Keratinocyte (primary cell): ENCODE results near the gene GRAMD1C. TPM values are rescaled to one million over a fixed set of nuclear protein-coding genes. Genes with fewer than 3 reads are reported as not detected.
A peak's percentile ranks its signal among the peaks of the same experiment; 100 is the strongest.
"Not testable (repeated sequence)": the region's sequence is repeated elsewhere in the genome, so short reads cannot be mapped to it uniquely, and the experiment has no call there.

Source experiments
- DNase-seq: peaks from one replicate; pipeline ENCODE4 v3.0.0-alpha.2; 2011; ENCODE audit warnings: low read depth, missing footprints, low spot score
- FAIRE-seq: peaks from 2 replicates; lab custom pipeline; 2011; peaks lifted over from hg19 to GRCh38; lab: Jason Lieb, UNC
- H2AFZ ChIP-seq: 2 replicates; pipeline ENCODE4 v1.6.0; 2012; ENCODE audit warnings: low read length, control low read depth, inconsistent platforms; ENCODE audit not compliant: control insufficient read depth
- H3K27ac ChIP-seq: 2 replicates; pipeline ENCODE4 v1.5.1; 2011; ENCODE audit warnings: low read length; ENCODE audit not compliant: control insufficient read depth, insufficient read depth
- H3K27me3 ChIP-seq: 3 replicates; pipeline ENCODE4 v1.6.0; 2011; ENCODE audit warnings: low read length; ENCODE audit not compliant: control insufficient read depth, insufficient read depth; ENCODE audit errors: extremely low read depth
- H3K36me3 ChIP-seq, 2 experiments: 2 replicates in 1 of 2; 3 replicates in 1 of 2; pipeline ENCODE4 v1.5.1; 2011; ENCODE audit warnings: low read length in 2 of 2, mild to moderate bottlenecking in 1 of 2; ENCODE audit not compliant: control insufficient read depth in 2 of 2, insufficient read depth in 2 of 2; ENCODE audit errors: extremely low read depth in 1 of 2
- H3K4me1 ChIP-seq: 3 replicates; pipeline ENCODE4 v1.5.1; 2011; ENCODE audit warnings: low read length; ENCODE audit not compliant: control insufficient read depth, insufficient read depth; ENCODE audit errors: extremely low read depth
- H3K4me2 ChIP-seq: 3 replicates; pipeline ENCODE4 v1.6.0; 2011; ENCODE audit warnings: low read depth, low read length; ENCODE audit not compliant: control insufficient read depth, insufficient read depth; ENCODE audit errors: extremely low read depth
- H3K4me3 ChIP-seq, 3 experiments: fragments of 200-600 bp in 1 of 3; sonication (generic) in 1 of 3; 2 replicates in 2 of 3; 3 replicates in 1 of 3; pipeline ENCODE4 v1.5.1; 2011 to 2016; ENCODE audit warnings: low read length in 3 of 3, mild to moderate bottlenecking in 3 of 3, control low read depth in 2 of 3, inconsistent platforms in 1 of 3, low read depth in 1 of 3, mixed read lengths in 1 of 3, mixed run types in 1 of 3, moderate library complexity in 1 of 3; ENCODE audit not compliant: control insufficient read depth in 2 of 3, insufficient read depth in 2 of 3; ENCODE audit errors: extremely low read depth in 1 of 3
- H3K79me2 ChIP-seq: 2 replicates; pipeline ENCODE4 v1.6.0; 2012; ENCODE audit warnings: low read length; ENCODE audit not compliant: control insufficient read depth, insufficient read depth
- H3K9ac ChIP-seq: 3 replicates; pipeline ENCODE4 v1.6.0; 2011; ENCODE audit warnings: low read length; ENCODE audit not compliant: control insufficient read depth, insufficient read depth; ENCODE audit errors: extremely low read depth
- H3K9me1 ChIP-seq: 3 replicates; pipeline ENCODE4 v1.6.0; 2011; ENCODE audit warnings: low read length; ENCODE audit not compliant: control insufficient read depth, insufficient read depth; ENCODE audit errors: extremely low read depth
- H3K9me3 ChIP-seq: 2 replicates; pipeline ENCODE4 v1.5.1; 2012; ENCODE audit warnings: low read depth, low read length; ENCODE audit not compliant: control insufficient read depth
- H4K20me1 ChIP-seq: 3 replicates; pipeline ENCODE4 v1.6.0; 2011; ENCODE audit warnings: low read length; ENCODE audit not compliant: control insufficient read depth, insufficient read depth; ENCODE audit errors: extremely low read depth
- EZH2 ChIP-seq: IDR thresholded peaks from one replicate; pipeline ENCODE4 v1.6.1; 2012; ENCODE audit warnings: inconsistent platforms, mild to moderate bottlenecking, low read length, moderate library complexity
- dilution Hi-C: fragments of 300-500 bp; cut with MboI; formaldehyde crosslinking; loops from one replicate; pipeline ENCODE4 v1.7.0; 2020; ENCODE audit warnings: low sequenced_read_pairs; ENCODE audit not compliant: extremely low pct_ligation_motif_present
- polyA plus RNA-seq, 5 experiments: library from polyadenylated mRNA; depleted of rRNA in 3 of 5; stranded (reverse) in 3 of 5; stranded (forward) in 1 of 5; unstranded in 1 of 5; fragments of >200 nt; gene quantifications; 1 replicate in 1 of 5; 2 replicates in 3 of 5; 3 replicates in 1 of 5; pipeline versions ENCODE4 v1.2.1 to v1.2.3, GENCODE V29; 2011 to 2012; ENCODE audit warnings: missing spikeins in 2 of 5, low read depth in 1 of 5, low replicate concordance in 1 of 5
- TF ChIP-seq, protein P1 (sequence below), 3 experiments: IDR thresholded peaks in 1 of 3; conservative IDR thresholded peaks in 1 of 3; optimal IDR thresholded peaks in 1 of 3; 2 replicates in 2 of 3; 3 replicates in 1 of 3; pipeline versions ENCODE3 to v1.5.1; 2011; ENCODE audit warnings: low read length in 3 of 3, mild to moderate bottlenecking in 3 of 3, moderate library complexity in 2 of 3, control low read depth in 1 of 3, inconsistent platforms in 1 of 3; ENCODE audit not compliant: insufficient read depth in 2 of 3; ENCODE audit errors: extremely low read depth in 1 of 3

GRAMD1C gene
- polyA plus RNA-seq, 1 donor (not counting 4 experiments of a cell fraction or from before 2014, with no cell fraction given), result 2.7 TPM

DNA sequence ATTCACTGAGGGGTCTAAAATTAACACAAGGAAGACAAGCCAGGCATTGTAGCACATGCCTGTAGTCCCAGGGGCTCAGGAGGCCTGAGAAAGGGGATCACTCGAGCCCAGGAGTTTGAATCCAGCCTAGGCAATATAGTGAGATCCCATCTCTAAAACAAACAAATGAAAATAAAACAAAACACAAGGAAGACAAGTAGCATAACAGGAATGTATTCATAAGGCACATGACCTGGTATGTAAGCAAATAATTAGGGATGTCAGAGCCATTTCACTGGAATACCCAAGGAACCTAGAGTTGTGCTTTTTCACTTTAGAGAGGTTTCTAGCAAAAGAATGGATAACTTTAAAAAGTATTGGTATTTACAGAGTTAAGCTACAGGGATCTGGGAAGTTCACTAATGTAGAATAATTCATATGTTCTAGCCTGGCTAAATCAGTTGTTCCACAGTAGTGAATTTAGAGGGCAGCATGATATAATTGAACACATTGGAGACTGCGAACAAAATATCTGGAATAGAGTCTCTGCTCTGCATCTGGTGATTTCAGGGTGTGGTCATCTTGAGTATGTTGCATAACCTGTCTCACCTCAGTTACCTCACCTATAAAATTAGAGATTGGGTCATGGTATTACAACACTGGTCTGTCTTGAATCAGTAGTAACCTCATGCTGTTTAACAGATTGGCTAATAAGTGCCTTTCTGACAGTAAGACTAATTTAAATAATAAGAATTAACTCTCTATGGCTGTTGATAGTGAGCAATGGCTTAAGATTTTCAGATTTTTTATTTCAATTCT, 9.3 kb downstream of the GRAMD1C start:
- no peaks in the 10 kb centered on the region for H3K79me2 ChIP-seq
- no peaks in the 10 kb centered on the region for H4K20me1 ChIP-seq
- TF ChIP-seq, protein P1, sequence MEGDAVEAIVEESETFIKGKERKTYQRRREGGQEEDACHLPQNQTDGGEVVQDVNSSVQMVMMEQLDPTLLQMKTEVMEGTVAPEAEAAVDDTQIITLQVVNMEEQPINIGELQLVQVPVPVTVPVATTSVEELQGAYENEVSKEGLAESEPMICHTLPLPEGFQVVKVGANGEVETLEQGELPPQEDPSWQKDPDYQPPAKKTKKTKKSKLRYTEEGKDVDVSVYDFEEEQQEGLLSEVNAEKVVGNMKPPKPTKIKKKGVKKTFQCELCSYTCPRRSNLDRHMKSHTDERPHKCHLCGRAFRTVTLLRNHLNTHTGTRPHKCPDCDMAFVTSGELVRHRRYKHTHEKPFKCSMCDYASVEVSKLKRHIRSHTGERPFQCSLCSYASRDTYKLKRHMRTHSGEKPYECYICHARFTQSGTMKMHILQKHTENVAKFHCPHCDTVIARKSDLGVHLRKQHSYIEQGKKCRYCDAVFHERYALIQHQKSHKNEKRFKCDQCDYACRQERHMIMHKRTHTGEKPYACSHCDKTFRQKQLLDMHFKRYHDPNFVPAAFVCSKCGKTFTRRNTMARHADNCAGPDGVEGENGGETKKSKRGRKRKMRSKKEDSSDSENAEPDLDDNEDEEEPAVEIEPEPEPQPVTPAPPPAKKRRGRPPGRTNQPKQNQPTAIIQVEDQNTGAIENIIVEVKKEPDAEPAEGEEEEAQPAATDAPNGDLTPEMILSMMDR (optimal IDR thresholded peaks at IDR 0.05 in 1 of 3, IDR thresholded peaks at IDR 0.05 in 1 of 3, conservative IDR thresholded peaks at IDR 0.05 in 1 of 3; ENCODE audit: extremely low read depth in 1 of 3, insufficient read depth in 2 of 3, low read length in 3 of 3), result no peak
- TF ChIP-seq EZH2, result no peak
- H3K27me3 ChIP-seq, result no peaks in the 10 kb centered on the region
- no peaks in the 10 kb centered on the region for H3K36me3 ChIP-seq
- no peak overlapping the region for H3K4me3 ChIP-seq
- FAIRE-seq (peak; percentile 17), DNase-seq (peak; percentile 36)
- no peaks in the 10 kb centered on the region for H3K9me1 ChIP-seq
- peak overlapping the region; percentile 34 for H3K27ac ChIP-seq
- H3K9me3 ChIP-seq, result no peaks in the 10 kb centered on the region
- peaks cover 8% of the 10 kb centered on the region for H3K4me1 ChIP-seq
- no peak overlapping the region for H3K9ac ChIP-seq
- no peak overlapping the region for H3K4me2 ChIP-seq
- dilution Hi-C loops, result no loop called here
- no peak overlapping the region for H2AFZ ChIP-seq

DNA sequence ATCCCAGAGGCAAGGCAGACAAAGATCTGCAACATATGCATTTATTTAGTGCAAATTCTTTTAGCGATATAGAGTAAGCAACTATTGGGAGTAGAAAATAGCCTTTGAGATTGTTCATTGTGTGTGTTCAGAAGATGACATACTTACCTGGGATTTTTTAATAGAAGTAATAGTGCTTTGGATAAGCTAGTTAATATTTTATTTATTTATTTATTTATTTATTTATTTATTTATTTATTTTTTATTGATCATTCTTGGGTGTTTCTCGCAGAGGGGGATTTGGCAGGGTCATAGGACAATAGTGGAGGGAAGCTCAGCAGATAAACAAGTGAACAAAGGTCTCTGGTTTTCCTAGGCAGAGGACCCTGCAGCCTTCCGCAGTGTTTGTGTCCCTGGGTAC, 10.5 kb downstream of the GRAMD1C start:
- H3K36me3 ChIP-seq, H3K27me3 ChIP-seq, H3K9me3 ChIP-seq, H3K4me3 ChIP-seq, DNase-seq, H4K20me1 ChIP-seq, H3K27ac ChIP-seq, FAIRE-seq, H3K9me1 ChIP-seq, H3K4me1 ChIP-seq, H2AFZ ChIP-seq, H3K9ac ChIP-seq, dilution Hi-C loops, H3K4me2 ChIP-seq, H3K79me2 ChIP-seq: not testable (repeated sequence)

DNA sequence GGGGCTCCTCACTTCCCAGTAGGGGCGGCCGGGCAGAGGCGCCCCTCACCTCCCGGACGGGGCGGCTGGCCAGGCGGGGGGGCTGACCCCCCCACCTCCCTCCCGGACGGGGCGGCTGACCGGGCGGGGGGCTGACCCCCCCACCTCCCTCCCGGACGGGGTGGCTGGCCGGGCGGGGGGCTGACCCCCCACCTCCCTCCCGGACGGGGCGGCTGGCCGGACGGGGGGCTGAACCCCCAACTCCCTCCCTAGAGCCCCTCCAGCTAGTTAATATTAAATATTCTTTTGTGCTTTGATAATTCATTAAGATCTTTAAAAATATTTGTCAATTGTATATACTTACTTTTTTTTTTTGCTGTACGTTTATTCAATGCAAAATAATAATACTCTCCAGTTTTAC, 11.3 kb downstream of the GRAMD1C start:
- dilution Hi-C loops, H3K4me2 ChIP-seq, H2AFZ ChIP-seq, H3K9me1 ChIP-seq, H3K27ac ChIP-seq, H3K4me1 ChIP-seq, H3K79me2 ChIP-seq, H3K9ac ChIP-seq, H4K20me1 ChIP-seq, H3K4me3 ChIP-seq, H3K9me3 ChIP-seq, DNase-seq, FAIRE-seq, H3K27me3 ChIP-seq, H3K36me3 ChIP-seq: not testable (repeated sequence)

DNA sequence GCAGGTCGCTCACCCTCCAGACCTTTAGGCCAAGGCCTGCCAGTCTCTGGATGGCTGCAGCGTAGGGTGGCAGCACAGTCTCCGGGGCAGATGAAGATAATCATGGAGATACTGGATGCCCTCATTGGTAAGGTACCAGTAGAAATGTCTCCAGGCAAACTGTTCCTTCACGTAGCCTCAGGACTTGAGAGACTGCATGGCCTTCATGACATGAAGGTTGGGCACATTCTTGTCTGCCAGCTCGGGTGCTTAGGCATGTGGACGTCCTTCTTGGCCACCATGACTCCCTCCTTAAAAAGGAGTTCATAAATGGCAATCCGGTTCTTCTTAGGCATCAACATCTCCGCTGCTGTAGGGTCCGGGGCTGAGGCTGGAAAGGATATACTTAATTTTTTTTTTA, 11.8 kb downstream of the GRAMD1C start:
- H3K4me2 ChIP-seq, H3K9ac ChIP-seq, H3K79me2 ChIP-seq, H3K36me3 ChIP-seq, dilution Hi-C loops, H4K20me1 ChIP-seq, H3K4me3 ChIP-seq, H3K27ac ChIP-seq, H3K9me3 ChIP-seq, H3K9me1 ChIP-seq, H3K27me3 ChIP-seq, H3K4me1 ChIP-seq, DNase-seq, FAIRE-seq, H2AFZ ChIP-seq: not testable (repeated sequence)
